Measurements from ENCODE around the gene CAMKK2. TPM values are rescaled to one million over a fixed set of nuclear protein-coding genes. Genes with fewer than 3 reads are reported as not detected.
"Not testable (repeated sequence)": the region's sequence is repeated elsewhere in the genome, so short reads cannot be mapped to it uniquely, and the experiment has no call there.

Gene CAMKK2
- polyA plus RNA-seq, 1 experiment = 35.8 TPM

DNA sequence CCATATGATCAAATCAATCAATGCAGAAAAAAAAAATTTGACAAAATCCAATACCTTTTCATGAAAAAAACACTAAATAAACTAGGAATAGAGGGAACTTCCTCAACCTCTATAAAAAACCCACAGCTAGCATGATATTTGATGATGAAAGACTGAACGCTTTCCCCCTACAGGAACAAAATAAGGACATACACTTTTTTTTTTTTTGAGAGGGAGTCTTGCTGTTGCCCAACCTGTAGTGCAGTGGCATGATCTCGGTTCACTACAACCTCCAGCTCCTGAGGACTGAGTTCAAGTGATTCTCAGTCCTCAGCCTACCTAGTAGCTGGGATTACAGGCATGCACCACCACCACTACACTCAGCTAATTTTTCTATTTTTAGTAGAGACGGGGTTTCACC lies 17.9 kb upstream of the CAMKK2 start:
- TF ChIP-seq, protein P1, sequence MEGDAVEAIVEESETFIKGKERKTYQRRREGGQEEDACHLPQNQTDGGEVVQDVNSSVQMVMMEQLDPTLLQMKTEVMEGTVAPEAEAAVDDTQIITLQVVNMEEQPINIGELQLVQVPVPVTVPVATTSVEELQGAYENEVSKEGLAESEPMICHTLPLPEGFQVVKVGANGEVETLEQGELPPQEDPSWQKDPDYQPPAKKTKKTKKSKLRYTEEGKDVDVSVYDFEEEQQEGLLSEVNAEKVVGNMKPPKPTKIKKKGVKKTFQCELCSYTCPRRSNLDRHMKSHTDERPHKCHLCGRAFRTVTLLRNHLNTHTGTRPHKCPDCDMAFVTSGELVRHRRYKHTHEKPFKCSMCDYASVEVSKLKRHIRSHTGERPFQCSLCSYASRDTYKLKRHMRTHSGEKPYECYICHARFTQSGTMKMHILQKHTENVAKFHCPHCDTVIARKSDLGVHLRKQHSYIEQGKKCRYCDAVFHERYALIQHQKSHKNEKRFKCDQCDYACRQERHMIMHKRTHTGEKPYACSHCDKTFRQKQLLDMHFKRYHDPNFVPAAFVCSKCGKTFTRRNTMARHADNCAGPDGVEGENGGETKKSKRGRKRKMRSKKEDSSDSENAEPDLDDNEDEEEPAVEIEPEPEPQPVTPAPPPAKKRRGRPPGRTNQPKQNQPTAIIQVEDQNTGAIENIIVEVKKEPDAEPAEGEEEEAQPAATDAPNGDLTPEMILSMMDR (IDR thresholded peaks at IDR 0.05; ENCODE audit: insufficient read depth, low read depth, low read length) = no peak
- peaks cover 3% of the 10 kb centered on the region; the same call in 1 of the 2 replicates for H3K36me3 ChIP-seq (ENCODE audit: control insufficient read depth, insufficient read depth, low read length)
- POLR2A ChIA-PET = no interaction called here
- DNase-seq (ENCODE audit: low read depth) = no peak
- H3K27me3 ChIP-seq (ENCODE audit: control insufficient read depth, insufficient read depth, low read length) = no peaks in the 10 kb centered on the region
- CTCF ChIA-PET = interaction anchor here (1.1 kb wide), 1 partner anchor 16 kb away, joined by 7 read pairs; no protein-coding TSS in a partner anchor
- no peak overlapping the region for H3K4me3 ChIP-seq (ENCODE audit: low read depth, low read length)

DNA sequence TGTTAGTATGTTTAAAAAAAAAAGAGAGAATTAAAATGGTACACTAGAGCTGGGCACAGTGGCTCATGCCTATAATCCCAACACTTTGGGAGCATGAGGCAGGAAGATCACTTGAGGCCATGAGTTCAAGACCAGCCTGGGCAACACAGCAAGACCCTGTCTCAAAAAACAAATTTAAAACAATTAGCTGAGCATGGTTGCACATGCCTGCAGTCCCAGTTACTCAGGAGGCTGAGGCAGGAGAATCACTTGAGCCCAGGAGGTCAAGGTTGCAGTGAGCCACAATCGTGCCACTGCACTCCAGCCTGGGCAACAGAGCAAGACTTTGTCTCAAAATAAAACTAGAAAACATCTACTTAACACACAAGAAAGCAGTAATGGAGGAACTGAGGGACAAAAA lies 13.7 kb upstream of the CAMKK2 start:
- H3K36me3 ChIP-seq (ENCODE audit: control insufficient read depth, insufficient read depth, low read length); POLR2A ChIA-PET; DNase-seq (ENCODE audit: low read depth); H3K4me3 ChIP-seq (ENCODE audit: low read depth, low read length); H3K27me3 ChIP-seq (ENCODE audit: control insufficient read depth, insufficient read depth, low read length): not testable (repeated sequence)
- CTCF ChIA-PET = interaction anchor here (1.8 kb wide), 1 partner anchor 25 kb away, joined by 5 read pairs; no protein-coding TSS in a partner anchor

GRCh38 chr12:121307397-121307796 lies 10.9 kb upstream of the CAMKK2 start:
- H3K27me3 ChIP-seq (ENCODE audit: control insufficient read depth, insufficient read depth, low read length); H3K4me3 ChIP-seq (ENCODE audit: low read depth, low read length); POLR2A ChIA-PET; DNase-seq (ENCODE audit: low read depth); H3K36me3 ChIP-seq (ENCODE audit: control insufficient read depth, insufficient read depth, low read length); CTCF ChIA-PET: not testable (repeated sequence)

DNA sequence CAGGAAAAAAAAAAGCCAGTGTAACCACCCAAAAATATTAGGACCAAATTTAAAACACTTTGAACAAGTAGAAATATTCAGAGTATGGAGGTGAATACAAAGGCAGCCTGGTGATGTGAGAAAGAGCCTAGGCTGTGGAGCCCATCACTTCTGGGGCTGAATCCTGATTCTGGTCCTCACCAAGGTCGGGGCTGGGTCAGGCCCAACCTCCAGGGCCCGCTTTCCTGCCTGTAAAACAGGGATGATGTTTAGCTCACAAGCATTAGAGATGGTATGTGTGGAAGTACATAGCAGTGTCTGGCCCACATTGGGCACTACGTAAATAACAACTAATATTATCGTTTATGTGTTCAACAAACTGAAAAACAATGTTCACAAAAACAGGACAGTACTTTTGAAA lies 7.8 kb upstream of the CAMKK2 start:
- ChIA-PET POLR2A (no interaction called here), CTCF (no interaction called here)
- Histone ChIP-seq H3K27me3 (ENCODE audit: control insufficient read depth, insufficient read depth, low read length) (no peaks in the 10 kb centered on the region), H3K36me3 (ENCODE audit: control insufficient read depth, insufficient read depth, low read length) (peaks cover 2% of the 10 kb centered on the region; the same call in 1 of the 2 replicates), H3K4me3 (ENCODE audit: low read depth, low read length) (no peak overlapping the region)
- DNase-seq (ENCODE audit: low read depth) = no peak
- TF ChIP-seq, protein P1 (IDR thresholded peaks at IDR 0.05; ENCODE audit: insufficient read depth, low read depth, low read length) = no peak

DNA sequence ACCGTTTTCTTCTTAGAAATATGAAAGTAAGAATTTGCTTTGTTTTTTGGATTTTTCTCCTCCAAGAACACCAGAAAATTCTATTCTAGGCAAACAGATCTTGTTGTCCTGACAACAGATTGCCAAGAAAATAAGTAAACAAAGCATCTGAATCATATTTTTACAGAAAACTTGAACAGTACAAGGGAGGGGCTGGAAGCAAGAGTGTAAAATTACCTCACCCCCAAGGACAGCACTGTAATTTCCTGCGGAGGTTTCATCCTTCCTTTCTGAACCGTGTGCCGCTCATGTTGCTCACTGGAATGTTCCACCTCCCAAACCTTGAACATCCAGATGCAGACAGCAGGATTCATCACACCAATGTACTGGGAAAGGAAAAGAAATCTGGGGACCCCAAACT lies 5.4 kb upstream of the CAMKK2 start:
- Histone ChIP-seq H3K4me3 (ENCODE audit: low read depth, low read length) (no peak overlapping the region), H3K36me3 (ENCODE audit: control insufficient read depth, insufficient read depth, low read length) (no peaks in the 10 kb centered on the region), H3K27me3 (ENCODE audit: control insufficient read depth, insufficient read depth, low read length) (no peaks in the 10 kb centered on the region)
- TF ChIP-seq, protein P1 (IDR thresholded peaks at IDR 0.05; ENCODE audit: insufficient read depth, low read depth, low read length) = no peak
- ChIA-PET CTCF (no interaction called here), POLR2A (no interaction called here)
- DNase-seq (ENCODE audit: low read depth) = no peak

DNA sequence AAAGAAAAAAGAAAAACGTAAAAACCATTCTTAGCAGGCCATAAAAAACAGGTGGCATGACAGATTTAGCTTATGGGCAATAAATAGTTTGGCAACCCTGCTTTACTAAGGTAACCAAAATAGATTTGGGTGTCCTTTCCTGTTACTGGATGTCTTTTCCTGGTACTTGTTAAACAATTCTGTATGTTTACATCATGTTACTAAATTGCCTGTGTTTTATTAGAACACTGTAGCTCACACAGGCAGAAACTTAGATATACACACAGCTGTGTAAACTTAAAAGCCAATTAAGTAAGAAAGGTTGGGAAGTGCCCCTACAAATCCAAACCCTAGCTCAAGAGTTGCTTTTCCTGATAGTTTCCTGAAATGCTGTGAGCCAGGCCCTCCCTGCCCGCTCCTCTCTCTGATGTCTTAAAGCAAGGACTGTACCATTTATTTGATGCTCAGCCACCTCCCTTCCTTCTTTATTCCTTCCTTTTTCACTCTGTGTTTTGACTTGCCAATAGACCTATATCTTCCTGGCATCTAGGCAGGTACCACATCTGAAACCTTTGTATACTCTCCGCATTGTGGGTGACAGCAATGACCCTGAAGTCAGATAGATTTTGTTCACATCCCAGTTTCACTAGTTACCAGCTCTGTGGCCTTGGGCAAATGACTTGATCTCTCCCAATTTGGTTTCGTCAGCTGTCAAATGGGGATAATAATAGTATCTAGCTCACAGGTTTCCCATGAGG lies 3.7 kb upstream of the CAMKK2 start:
- POLR2A ChIA-PET = no interaction called here

More for the DNA sequence above, 3.7 kb upstream of the CAMKK2 start:
- TF ChIP-seq, protein P1 (IDR thresholded peaks at IDR 0.05; ENCODE audit: insufficient read depth, low read depth, low read length) = no peak
- no peaks in the 10 kb centered on the region for H3K36me3 ChIP-seq (ENCODE audit: control insufficient read depth, insufficient read depth, low read length)
- CTCF ChIA-PET = interaction anchor here (1.2 kb wide), 1 partner anchor 35 kb away, joined by 4 read pairs; no protein-coding TSS in a partner anchor
- no peak for DNase-seq (ENCODE audit: low read depth)
- H3K27me3 ChIP-seq (ENCODE audit: control insufficient read depth, insufficient read depth, low read length) = no peaks in the 10 kb centered on the region
- no peak overlapping the region for H3K4me3 ChIP-seq (ENCODE audit: low read depth, low read length)
